Measurements from ENCODE around the gene ONECUT1.
A peak's percentile ranks its signal among the peaks of the same experiment; 100 is the strongest.

ONECUT1 gene

DNA sequence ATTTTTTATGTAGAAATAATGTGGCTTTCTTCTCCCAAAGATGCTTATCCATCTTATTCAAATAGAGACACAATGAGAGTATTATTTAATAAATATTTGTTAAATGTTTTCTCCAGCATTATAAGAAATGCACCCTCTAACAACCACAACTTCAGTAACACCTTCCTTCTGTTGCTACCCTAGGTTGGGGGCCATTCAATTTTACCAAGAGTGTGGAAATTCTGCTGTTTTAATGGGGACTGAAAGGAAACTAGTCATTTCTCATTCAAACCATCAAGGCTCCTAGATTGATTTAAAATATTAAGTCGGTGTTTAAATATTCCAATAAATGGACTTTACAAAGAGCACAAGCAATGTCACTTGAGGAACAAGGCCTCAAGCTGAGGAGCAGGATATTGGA lies 7.6 kb downstream of the ONECUT1 start:
- DNase-seq (ENCODE audit: low read depth) = no peak

DNA sequence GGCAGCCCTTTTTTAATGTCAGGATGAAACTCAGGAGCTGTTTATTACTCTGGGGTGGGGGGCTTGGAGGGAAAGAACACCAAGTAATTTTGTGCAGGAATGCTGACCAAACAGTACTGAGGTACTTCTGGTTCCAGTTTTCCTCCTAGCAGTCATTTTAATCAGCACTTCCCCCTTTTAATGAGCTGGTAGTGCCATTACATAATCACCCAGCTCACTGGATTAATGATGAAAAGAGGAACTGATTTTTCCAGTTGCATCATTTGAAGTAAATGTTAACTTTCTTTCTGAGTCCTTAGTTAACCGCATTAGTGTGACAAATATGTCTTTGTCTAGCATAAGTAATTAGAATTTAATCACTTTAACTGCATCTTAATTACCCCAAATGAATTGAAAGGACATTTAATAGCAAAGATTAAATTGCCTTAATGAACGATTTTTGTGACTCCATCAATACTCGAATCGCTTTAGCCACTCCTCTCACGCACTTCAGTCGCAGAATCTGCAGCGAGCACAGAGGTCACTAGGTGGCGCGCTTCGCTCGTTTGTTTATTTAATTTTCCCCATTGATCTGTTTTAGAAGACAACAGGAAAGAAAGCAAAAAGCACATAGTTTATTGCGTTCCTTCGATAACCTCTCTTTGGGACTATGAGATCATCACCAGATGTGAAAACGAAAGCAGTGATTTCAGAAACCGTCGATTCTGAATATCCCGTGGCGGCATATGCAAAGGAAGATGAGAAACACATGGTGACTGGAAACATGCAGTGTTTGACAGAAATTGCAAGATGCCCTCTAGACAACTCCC lies 9.8 kb downstream of the ONECUT1 start:
- peak; percentile 64 for DNase-seq (ENCODE audit: low read depth)

DNA sequence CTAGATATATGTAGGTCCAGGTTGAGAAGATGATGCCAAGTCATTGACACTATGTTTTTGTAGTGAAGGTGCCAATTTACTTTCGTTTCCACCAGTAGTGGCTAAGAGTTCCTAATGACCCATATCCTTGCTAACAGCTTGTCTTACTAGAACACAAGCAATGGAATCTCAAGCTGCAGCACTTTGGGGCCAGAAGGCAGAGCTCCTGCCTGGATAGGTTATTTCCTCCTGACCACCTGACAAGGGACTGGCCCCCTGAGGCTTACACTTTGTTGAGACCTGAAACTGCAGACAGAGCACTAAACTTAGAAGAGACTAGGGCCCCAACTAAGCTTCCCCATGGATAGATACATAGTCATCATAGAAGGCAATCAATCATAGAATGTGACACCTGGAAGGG lies 11.7 kb downstream of the ONECUT1 start:
- no peak for DNase-seq (ENCODE audit: low read depth)

DNA sequence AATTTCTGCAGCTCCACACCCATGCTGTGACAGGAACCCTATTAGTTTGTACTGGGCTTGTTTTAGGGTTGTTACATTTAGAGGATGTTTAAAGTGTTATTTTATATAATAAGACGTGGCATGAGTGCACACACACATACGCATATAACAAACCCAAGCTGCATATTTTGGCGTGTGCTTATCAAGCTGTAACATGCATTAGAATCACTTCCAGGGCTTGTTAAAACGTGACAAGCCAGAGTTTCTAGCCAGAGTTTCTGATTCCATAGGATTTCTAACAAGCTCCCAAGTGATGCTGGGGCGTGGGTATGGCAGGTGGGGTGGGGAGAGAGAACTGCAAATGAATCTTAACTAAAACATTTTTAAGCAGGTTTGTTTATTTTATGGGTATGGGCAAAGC lies 17.4 kb downstream of the ONECUT1 start:
- no peak for DNase-seq (ENCODE audit: low read depth)

DNA sequence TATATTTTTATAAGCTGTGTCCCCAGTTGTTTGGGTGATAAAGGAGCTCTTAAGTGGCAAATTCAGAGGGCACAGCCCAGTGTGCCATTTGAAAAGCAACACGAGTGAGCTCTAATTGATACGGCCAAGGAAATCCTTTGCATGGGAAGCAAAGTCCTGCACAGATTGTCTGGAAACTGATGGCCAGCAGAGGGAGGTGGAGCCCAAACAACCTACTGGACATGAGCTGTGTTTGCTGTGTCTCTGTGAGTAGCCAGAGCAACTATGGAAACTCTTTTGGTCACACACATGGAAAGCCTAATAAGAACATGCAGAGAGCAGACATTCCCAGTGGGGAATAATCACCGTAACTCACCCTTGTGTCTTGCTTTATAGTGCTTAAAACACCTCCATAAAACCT lies 24.4 kb downstream of the ONECUT1 start:
- DNase-seq (ENCODE audit: low read depth) = peak; percentile 27

DNA sequence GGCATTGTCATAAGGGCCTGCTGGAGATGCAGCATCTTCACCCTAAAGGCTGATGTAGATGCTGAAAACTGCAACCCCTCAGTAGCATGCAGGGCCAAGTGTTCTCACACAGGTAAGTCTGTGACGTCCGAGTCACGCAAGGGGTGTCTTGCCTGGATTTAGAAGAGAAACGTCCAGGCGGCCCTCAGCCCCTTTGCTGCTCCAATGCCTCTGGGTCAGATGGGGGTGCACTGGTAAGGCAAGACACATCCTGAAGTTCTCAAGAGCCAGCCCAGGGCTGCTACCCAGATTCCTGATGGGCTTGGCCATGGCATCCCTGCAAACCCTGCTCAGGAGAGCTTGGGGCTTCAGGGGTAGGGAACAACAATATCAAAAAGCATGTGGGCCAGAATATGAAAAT lies 25.4 kb downstream of the ONECUT1 start:
- no peak for DNase-seq (ENCODE audit: low read depth)

DNA sequence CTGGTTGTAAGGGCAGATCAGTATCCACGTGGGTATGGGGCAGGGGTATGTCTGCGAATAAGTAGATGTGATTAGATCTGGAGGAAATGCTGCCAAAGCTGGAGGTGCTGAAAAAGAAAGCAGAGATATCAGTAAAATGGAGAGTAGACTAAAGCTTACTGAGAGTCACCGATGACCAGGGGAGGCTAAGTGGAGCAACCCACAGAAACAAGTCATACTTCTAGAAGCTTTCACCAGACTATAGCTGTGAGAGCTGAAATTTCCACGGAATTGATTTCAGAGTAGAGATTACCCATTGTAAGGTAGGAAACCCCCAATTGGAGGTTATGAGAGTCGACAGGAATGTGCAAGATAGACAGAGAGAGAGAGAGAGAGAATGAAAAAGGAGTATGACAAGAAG lies 27.5 kb downstream of the ONECUT1 start:
- no peak for DNase-seq (ENCODE audit: low read depth)

DNA sequence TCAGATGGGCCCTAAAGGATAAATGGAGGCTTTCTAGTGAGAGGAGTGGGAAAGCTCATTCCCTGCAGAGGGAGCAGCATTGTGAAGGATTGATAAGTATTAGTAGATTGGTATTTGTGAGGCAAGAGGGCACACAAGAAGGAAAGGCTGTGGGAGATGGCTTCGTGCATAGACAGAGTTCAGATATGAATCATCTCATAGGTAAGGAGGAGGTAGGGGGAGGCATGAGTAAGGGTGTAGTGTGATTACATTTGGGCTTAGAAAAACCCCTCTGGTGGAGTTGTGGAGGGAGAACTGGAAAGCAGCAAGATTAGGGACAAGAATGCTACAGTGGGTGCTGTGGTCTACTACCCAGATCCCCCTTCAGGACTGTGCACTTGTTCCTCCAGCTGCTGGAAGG lies 29.6 kb downstream of the ONECUT1 start:
- DNase-seq (ENCODE audit: low read depth) = no peak

DNA sequence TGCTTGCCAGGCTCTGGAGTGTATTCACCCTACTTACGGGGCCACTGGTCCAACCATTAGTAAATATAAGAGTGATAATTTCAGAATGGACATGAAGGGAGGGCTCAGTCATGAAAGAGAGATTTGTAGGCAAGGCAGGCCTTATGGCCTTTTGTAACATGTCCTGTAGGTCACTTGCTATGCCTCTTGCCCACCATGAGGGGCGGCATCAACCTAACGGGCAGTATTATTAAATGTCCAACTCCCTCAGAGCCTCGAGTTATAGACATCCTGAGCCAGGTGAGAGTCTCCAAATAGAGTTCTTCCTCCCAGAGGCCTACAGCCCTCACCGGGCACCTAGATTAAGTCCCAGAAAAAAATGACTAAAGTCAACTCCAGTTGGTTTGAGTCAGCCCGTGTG lies 30.2 kb downstream of the ONECUT1 start:
- no peak for DNase-seq (ENCODE audit: low read depth)

DNA sequence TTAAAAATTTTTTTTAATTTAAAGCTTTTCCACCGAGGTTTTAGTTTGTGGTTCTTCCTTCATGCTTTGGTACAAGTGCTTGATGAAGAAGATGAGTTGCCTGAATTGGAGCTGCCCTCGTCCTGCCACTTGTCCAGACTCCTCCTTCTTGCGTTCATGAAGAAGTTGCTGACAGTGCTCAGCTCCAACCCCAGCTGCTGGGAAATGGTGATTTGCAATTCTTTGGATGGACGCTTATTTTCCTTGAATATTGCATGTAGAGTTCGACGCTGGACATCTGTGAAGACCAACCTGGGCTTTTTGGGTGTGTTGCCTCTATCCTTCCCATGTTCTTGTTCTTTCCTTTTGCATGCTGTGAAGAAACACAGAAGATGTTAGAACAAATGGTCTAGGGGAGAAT lies 32.6 kb downstream of the ONECUT1 start:
- DNase-seq (ENCODE audit: low read depth) = no peak

DNA sequence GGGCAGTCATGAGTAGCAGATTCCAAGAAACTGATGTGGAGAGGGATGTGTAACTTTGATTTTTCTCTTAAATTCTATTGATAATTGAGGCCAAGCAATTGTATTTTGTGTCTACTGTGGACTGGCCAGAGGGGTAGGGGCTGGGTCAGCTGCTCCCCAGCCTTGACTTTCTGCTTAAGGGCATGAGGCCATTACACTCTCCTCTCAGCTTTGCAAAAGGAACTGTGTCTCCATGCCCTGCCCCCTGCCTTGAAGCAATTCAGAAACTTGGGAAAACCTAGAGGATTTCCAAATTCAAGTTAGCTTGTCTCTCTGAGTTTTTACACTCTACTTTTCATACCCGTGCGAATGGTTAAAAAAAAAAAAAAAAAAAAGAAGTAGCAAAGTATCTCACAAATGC lies 38.6 kb downstream of the ONECUT1 start:
- no peak for DNase-seq (ENCODE audit: low read depth)

DNA sequence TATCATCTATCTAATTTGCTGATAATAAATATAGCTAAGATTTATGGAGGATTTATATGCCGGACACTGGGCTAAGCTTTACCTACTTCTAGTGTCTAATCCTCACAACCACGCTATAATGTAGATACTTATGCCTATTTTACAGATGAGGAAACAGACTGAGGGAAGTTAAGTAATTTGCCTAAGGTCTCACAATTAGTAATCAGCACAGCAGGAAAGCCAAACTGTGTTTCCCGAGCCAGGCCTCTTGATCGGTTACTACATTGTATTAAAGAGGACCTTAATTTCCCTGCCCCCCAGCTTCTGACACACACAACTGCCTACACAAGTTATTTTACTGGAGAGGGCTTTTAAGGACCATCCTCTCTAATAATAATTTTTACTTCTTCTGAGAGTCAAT lies 40.9 kb downstream of the ONECUT1 start:
- no peak for DNase-seq (ENCODE audit: low read depth)

DNA sequence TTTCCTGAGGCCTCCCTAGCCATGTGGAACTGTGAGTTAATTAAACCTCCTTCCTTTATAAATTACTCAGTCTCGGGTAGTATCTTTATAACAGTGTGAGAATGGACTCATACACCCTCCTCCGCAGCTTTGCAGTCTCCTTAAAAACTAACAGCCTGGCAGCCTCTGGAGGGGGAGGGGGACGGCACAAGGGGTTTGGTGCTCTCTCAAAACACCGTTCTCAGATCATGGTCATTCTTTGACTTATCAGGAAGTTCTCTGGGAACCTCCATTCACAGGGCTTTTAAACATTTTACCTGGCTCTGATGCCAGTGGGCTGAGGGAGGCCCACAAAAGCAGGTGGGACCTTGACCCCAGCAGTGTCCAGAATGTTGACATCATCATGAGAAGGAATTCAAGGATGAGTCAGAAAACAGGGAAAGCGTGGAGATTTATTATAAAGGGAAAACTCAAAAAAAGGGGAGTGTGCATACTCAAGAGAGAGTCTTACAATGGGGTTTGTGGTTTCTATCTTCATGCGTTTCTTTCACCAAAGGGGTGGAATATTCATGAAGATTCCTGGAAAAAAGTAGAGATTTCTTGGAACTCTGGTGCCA lies 43.9 kb downstream of the ONECUT1 start:
- peak; percentile 30 for DNase-seq (ENCODE audit: low read depth)

DNA sequence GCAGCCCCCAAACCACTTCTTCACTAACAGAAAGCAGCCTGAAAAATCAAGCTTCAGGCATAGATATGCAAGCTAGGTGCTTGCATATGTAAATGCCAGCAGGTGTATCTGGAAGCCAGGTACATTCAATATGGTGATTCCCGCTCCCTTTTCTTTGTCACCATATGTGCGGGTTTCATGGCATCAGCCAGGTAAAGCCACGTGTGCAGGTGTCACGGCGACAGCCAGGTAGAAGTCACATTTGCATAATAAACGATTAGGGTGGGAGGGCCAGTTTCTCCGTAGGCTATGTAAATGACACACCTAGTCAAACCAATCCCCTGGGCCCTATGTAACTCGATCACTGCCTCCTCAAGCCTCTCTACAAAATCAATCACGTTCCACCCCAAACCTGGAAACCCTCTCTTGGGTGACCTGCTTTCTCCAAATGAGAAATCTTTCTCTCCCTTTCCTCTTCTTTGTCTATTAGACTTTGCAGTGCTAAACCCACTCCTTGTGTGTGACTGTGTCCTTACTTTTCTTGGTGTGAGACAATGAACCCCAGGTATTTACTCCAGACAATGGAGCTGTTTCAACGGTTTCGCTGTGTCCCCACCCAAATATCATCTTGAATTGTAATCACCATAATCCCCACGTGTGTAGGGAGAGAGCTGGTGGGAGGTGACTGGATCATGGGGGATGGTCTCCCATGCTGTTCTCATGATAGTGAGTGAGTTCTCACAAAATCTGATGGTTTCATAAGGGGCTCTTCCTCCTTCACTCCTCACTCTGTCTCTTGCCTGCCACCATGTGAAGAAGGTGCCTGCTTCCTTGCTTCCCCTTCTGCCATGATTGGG lies 44.6 kb downstream of the ONECUT1 start:
- no peak for DNase-seq (ENCODE audit: low read depth)

DNA sequence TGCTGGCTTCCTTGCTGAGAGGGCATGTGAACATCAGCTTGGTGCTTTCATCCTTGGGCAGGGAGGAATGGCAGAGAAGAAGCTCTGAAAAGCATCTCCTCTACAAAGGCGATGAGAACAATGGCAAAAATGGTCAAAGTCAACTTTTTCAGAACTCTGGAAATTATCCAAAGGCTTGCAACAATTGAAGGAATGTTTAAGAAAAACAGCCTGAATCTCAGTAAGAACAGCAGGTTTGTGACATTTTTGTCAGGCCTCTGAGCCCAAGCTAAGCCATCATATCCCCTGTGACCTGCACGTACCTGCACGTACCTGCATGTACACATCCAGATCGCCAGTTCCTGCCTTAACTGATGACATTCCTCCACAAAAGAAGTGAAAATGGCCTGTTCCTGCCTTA lies 51.8 kb downstream of the ONECUT1 start:
- no peak for DNase-seq (ENCODE audit: low read depth)

DNA sequence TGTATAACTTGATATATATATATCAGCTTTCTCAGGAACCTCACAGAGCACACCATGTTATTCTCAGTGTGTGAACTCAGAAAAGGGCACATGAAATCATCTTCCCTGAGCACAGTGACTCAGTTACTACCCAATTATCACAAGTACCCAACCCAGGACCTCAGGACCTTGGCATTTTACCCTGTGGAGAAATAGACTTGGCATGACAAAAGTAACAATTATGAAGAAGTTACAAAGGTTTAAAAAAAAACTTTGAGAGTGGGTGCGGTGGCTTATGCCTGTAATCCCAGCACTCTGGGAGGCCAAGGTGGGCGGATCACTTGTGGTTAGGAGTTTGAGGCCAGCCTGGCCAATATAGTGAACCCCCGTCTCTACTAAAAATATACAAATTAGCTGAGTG lies 52.4 kb downstream of the ONECUT1 start:
- DNase-seq (ENCODE audit: low read depth) = no peak

DNA sequence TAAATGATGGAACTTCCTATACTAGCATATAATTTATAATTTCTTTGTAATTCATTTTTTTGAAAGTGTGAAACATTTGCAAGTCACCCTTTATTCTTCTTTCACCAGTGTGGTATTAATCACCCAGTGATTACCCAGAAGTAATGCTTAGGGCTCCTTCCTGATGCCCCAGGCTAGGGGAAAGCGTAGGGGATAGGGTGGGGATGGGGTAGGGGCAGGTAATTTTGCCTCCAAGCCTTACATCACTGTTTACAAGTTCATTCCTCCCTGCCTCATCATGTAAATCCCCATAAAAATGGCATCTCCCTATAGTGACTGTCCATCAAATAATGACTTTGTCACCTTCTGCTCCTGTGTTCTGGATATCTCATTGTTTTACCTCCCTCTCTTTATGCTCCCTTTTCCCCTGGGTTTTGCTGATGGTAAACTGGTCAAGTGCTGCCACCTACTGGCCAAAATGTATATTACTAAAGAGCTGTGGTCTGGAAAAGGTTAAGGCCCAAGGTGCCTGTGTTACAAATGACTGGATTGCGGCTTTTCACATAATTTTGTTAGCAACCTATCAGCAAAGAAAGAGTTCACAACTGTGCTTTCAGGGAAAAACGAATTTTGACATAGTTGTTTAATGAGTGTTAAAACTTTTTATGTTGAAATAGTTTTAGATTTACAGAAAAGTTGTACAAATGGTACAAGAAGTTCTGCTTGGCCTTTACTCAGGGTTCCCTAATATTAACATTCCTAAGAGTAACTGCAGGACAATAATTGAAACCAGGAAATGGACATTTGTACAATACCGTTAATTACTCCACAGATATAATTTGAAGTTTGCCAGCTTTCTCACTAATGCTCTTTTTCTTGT lies 54.7 kb downstream of the ONECUT1 start:
- peak; percentile 83 for DNase-seq (ENCODE audit: low read depth)

DNA sequence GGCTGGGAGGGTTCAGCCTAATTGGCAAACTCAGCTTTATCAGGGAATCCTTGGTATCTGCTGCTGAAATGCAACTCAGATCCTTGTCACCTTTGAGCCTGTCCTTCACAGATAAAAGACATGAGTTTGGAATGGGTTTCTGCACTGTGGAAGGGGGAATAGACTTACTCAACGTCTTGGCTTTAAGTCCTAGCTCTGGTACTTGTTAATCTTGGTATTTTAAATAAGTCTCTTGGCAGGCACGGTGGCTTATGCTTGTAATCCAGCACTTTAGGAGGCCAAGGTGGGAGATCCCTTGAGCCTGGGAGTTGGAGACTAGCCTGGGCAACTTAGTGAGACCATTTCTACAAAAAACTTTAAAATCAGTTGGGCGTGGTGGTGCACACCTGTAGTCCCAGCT lies 55.8 kb downstream of the ONECUT1 start:
- no peak for DNase-seq (ENCODE audit: low read depth)

DNA sequence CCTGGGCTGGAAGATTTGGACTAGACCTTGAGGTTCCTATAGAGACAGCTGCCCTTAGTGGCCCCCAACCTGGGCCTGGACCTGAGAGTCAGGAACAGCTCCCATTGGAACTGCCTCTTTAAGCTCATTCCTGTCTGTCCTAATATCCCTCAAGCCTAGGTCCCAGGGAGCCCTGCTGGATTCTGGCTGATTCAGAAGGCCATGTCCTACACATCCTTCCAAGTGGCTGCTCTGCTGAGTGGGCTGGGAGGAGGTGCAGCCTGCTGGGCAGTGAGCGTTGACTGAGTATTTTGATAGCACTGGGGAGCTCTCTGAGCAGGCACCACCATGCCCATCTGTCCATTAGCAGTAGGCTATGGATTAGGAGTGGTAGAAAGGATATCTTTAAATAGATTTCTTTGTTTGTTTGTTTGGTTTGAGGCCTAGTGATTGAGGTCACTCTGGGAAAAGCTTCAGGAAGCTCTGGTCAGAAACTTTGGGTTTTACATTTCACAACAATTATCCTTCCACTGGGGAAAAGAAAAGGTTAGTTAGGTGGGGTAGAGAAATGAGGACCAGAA lies 56.4 kb downstream of the ONECUT1 start:
- DNase-seq (ENCODE audit: low read depth) = no peak

DNA sequence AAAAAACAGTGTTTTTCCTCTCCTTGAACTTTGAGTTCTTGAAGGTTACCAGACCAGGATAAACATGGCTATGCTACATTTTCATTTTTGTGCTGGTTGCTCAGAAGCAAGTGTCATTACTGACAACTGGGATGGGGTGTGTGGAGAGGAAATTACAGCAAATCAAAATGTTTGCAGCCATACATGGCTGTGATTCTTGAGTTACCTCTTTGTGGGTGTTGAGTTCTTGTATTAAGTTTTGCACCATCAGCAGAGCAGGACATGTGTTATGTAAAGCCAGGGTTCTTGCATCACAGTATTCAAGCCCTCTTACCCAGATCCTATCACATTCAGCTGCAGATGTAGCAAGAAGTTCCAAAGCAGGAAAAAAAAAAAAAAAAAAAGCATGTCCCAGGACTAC lies 57.0 kb downstream of the ONECUT1 start:
- DNase-seq (ENCODE audit: low read depth) = no peak

DNA sequence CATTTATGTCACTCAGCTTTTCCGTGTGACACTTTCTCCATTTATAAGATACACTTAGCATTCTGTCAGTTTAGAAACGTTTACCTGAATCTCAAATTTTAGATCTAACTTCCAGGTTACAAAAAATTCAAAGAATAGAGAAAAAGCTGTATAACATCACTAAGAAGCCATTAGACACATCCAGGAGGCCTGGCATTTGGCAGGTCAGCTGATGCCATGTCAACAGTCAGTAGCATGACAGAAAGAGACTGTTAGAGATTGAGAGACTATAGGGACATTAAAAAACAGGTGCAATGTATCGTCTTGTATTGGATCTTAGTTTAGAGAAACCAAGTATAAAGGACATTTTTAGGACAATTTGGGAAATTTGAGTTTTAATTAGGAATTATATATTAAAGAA lies 57.6 kb downstream of the ONECUT1 start:
- DNase-seq (ENCODE audit: low read depth) = no peak

Measured in ELR (cell line).